HepG2 (cell line): ENCODE measurements around the gene EFS. TPM values are rescaled to one million over a fixed set of nuclear protein-coding genes. Genes with fewer than 3 reads are reported as not detected.

Experiments
- CBFB ChIP-seq: sonication (generic); formaldehyde crosslinking; IDR thresholded peaks from 2 replicates; pipeline ENCODE4 v1.4.0; 2020; ENCODE audit warnings: missing genetic modification reagents
- EP300 ChIP-seq, 3 experiments: sonication (generic) in 1 of 3; formaldehyde crosslinking in 1 of 3; IDR thresholded peaks; 2 replicates each; pipeline versions ENCODE4 v1.5.1 to v1.6.1; 2011 to 2020; ENCODE audit warnings: low read depth in 2 of 3, low read length in 2 of 3, borderline replicate concordance in 1 of 3, improper control_type of control experiment in 1 of 3, mild to moderate bottlenecking in 1 of 3, missing genetic modification reagents in 1 of 3, moderate library complexity in 1 of 3
- ETV5 ChIP-seq: IDR thresholded peaks from 2 replicates; pipeline ENCODE4 v1.6.1; 2018; ENCODE audit warnings: missing biosample characterization, missing genetic modification reagents, inconsistent platforms, borderline replicate concordance
- FOXK2 ChIP-seq: fragments of 450-650 bp; IDR thresholded peaks from 2 replicates; pipeline ENCODE4 v1.6.1; 2016
- GLI4 ChIP-seq: sonication (generic); formaldehyde crosslinking; IDR thresholded peaks from 2 replicates; pipeline ENCODE4 v1.5.1; 2020; ENCODE audit warnings: missing genetic modification reagents, mild to moderate bottlenecking, moderate library complexity, borderline replicate concordance
- IRX3 ChIP-seq: sonication (generic); formaldehyde crosslinking; IDR thresholded peaks from 2 replicates; pipeline ENCODE4 v1.8.1; 2023; ENCODE audit warnings: mild to moderate bottlenecking, low read depth, missing genetic modification reagents, borderline replicate concordance
- MAFF ChIP-seq: IDR thresholded peaks from 2 replicates; pipeline ENCODE4 v1.6.1; 2011; ENCODE audit warnings: low read depth, low read length, improper control_type of control experiment
- MYNN ChIP-seq: sonication (generic); formaldehyde crosslinking; IDR thresholded peaks from 2 replicates; pipeline ENCODE4 v1.4.0; 2020; ENCODE audit warnings: mild to moderate bottlenecking, low read depth, missing genetic modification reagents
- PCBP1 ChIP-seq: fragments of 200-400 bp; formaldehyde crosslinking; IDR thresholded peaks from 2 replicates; pipeline ENCODE4 v1.6.1; 2017; ENCODE audit warnings: mild to moderate bottlenecking, low read depth, low read length, borderline replicate concordance
- PITX1 ChIP-seq: sonication (generic); formaldehyde crosslinking; IDR thresholded peaks from 2 replicates; pipeline ENCODE4 v1.5.1; 2020; ENCODE audit warnings: mild to moderate bottlenecking, missing genetic modification reagents
- PLRG1 ChIP-seq: fragments of 450-650 bp; conservative IDR thresholded peaks from 2 replicates; pipeline ENCODE4 v1.6.1; 2016
- RFXANK ChIP-seq: IDR thresholded peaks from 2 replicates; pipeline ENCODE4 v1.6.1; 2016
- RXRB ChIP-seq: IDR thresholded peaks from 2 replicates; pipeline ENCODE4 v1.6.1; 2016; ENCODE audit warnings: borderline replicate concordance, missing genetic modification reagents, missing compliant biosample characterization
- SRSF4 ChIP-seq: fragments of 200-400 bp; formaldehyde crosslinking; IDR thresholded peaks from one replicate; pipeline ENCODE4 v1.6.1; 2018; ENCODE audit warnings: mild to moderate bottlenecking, low read depth, low read length, moderate library complexity; ENCODE audit not compliant: poor library complexity, severe bottlenecking
- TAF15 ChIP-seq: fragments of 200-400 bp; formaldehyde crosslinking; IDR thresholded peaks from one replicate; pipeline ENCODE4 v1.6.1; 2018; ENCODE audit warnings: mild to moderate bottlenecking, low read depth, low read length; ENCODE audit not compliant: poor library complexity, severe bottlenecking
- ZFAT ChIP-seq: sonication (generic); formaldehyde crosslinking; conservative IDR thresholded peaks from 2 replicates; pipeline ENCODE4 v1.8.1; 2023; ENCODE audit warnings: missing genetic modification reagents, inconsistent platforms
- ZNF263 ChIP-seq: sonication (generic); formaldehyde crosslinking; IDR thresholded peaks from 2 replicates; pipeline ENCODE4 v1.4.0; 2020; ENCODE audit warnings: missing genetic modification reagents
- ZNF549 ChIP-seq: sonication (generic); formaldehyde crosslinking; IDR thresholded peaks from 2 replicates; pipeline ENCODE4 v1.5.0; 2020; ENCODE audit warnings: missing genetic modification reagents
- ZNF703 ChIP-seq: sonication (generic); formaldehyde crosslinking; IDR thresholded peaks from 2 replicates; pipeline ENCODE4 v1.5.1; 2020; ENCODE audit warnings: missing genetic modification reagents, mild to moderate bottlenecking, moderate library complexity, borderline replicate concordance
- ZNF772 ChIP-seq: sonication (generic); formaldehyde crosslinking; IDR thresholded peaks from 2 replicates; pipeline ENCODE4 v1.5.0; 2020; ENCODE audit warnings: mild to moderate bottlenecking, missing genetic modification reagents
- ZNF781 ChIP-seq: sonication (generic); formaldehyde crosslinking; IDR thresholded peaks from 2 replicates; pipeline ENCODE4 v1.5.1; 2020; ENCODE audit warnings: borderline replicate concordance, mild to moderate bottlenecking, missing genetic modification reagents; ENCODE audit errors: not compliant biosample characterization
- ZNF839 ChIP-seq: sonication (generic); formaldehyde crosslinking; IDR thresholded peaks from 2 replicates; pipeline ENCODE4 v1.4.0; 2020; ENCODE audit warnings: missing genetic modification reagents, mild to moderate bottlenecking, borderline replicate concordance
- polyA plus RNA-seq, 8 experiments: library from polyadenylated mRNA; depleted of rRNA in 3 of 8; stranded (reverse) in 7 of 8; unstranded in 1 of 8; fragments of >200 nt; fragmentation: Illumina TruSeq in 4 of 8; extraction: Trizol in 4 of 8; gene quantifications; 2 replicates each; pipeline versions ENCODE4 v1.2.1 to v1.2.3, GENCODE V29; 2011 to 2016; ENCODE audit warnings: low read depth in 4 of 8, missing spikeins in 1 of 8, mixed read lengths in 1 of 8; ENCODE audit not compliant: insufficient read depth in 1 of 8
- total RNA-seq, 5 experiments: library from RNA; depleted of rRNA; stranded (reverse); fragments of >200 nt; fragmentation: Illumina TruSeq; extraction: Trizol; gene quantifications; 2 replicates each; pipeline ENCODE4 v1.2.3, GENCODE V29; 2016; ENCODE audit warnings: low read depth in 1 of 5
- TF ChIP-seq, protein P1 (sequence below): sonication (generic); formaldehyde crosslinking; conservative IDR thresholded peaks from 2 replicates; pipeline ENCODE4 v1.8.0; 2022; ENCODE audit warnings: mild to moderate bottlenecking, moderate library complexity, missing genetic modification reagents
- TF ChIP-seq, protein P2 (sequence below): sonication (generic); formaldehyde crosslinking; IDR thresholded peaks from 2 replicates; pipeline ENCODE4 v1.4.0; 2020; ENCODE audit warnings: mild to moderate bottlenecking, missing genetic modification reagents
- TF ChIP-seq, protein P3 (sequence below): sonication (generic); formaldehyde crosslinking; IDR thresholded peaks from 2 replicates; pipeline ENCODE4 v1.8.0; 2022; ENCODE audit warnings: mild to moderate bottlenecking, missing genetic modification reagents; ENCODE audit not compliant: insufficient replicate concordance

EFS gene
- total and polyA plus RNA-seq, 2 of the 13 experiments (the other 11 are each of a cell fraction or from before 2014, with no cell fraction given), result not detected

DNA sequence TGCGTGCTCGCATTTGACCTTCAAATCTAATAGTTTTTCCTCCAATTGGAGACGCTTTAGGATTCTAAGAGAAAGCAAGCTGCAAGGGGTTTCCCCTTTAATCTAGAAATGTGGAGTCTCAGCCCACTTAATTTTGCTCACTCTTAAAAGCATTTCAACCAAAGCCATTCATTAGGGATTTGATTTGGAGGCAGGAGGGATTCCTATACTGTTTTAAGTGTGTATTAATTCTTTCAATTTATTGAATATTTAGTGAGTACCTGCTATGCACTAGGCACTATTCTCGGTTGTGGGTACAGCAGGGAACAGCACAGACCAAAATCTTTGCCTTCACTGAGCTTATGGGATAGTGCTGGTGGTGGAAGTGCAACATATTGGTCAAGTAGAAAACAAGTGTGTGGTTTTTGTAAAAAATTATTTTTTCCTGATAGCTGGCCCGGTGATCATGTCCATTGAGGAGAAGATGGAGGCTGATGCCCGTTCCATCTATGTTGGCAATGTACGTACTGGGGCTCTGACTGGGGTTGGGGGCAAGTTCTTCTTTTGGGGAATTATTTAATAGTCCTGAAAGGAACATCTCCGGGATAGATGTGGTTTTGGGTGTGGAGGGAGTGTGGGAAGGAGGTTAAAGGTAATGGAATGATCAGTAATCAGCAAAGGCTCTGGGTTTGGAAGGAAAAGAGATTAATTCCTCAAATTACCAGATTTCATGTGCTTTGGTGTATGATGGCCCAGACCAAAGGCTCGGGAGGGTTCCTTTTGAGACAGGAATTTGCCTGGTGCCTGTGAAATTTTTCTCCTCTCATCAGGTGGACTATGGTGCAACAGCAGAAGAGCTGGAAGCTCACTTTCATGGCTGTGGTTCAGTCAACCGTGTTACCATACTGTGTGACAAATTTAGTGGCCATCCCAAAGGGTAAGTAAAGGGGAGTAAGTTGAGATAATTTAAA, 42.1 kb downstream of the EFS start (continued):
- TF ChIP-seq IRX3 (CRISPR knock-in tag) (no peak), FOXK2 (no peak), ZNF263 (CRISPR knock-in tag) (no peak), PITX1 (CRISPR knock-in tag) (no peak), ZNF703 (CRISPR knock-in tag) (no peak), MAFF (no peak), EP300 (IDR thresholded peaks at IDR 0.05; ENCODE audit: low read depth in 2 of 2, low read length in 2 of 2) (no peak), EP300 (CRISPR knock-in tag; IDR thresholded peaks at IDR 0.05; ENCODE audit: borderline replicate concordance) (no peak), ZFAT (no peak; the same call in 1 of the 2 replicates), ZNF549 (no peak), PLRG1 (no peak), RFXANK (CRISPR knock-in tag) (no peak), ZNF839 (no peak), PCBP1 (no peak), ZNF781 (CRISPR knock-in tag) (peak; percentile 10), GLI4 (no peak; the same call in 1 of the 2 replicates), RXRB (CRISPR knock-in tag) (no peak), ETV5 (CRISPR knock-in tag) (no peak), CBFB (CRISPR knock-in tag) (no peak), MYNN (CRISPR knock-in tag) (no peak), SRSF4 (no peak), TAF15 (no peak), ZNF772 (CRISPR knock-in tag) (no peak)
- TF ChIP-seq, protein P1, sequence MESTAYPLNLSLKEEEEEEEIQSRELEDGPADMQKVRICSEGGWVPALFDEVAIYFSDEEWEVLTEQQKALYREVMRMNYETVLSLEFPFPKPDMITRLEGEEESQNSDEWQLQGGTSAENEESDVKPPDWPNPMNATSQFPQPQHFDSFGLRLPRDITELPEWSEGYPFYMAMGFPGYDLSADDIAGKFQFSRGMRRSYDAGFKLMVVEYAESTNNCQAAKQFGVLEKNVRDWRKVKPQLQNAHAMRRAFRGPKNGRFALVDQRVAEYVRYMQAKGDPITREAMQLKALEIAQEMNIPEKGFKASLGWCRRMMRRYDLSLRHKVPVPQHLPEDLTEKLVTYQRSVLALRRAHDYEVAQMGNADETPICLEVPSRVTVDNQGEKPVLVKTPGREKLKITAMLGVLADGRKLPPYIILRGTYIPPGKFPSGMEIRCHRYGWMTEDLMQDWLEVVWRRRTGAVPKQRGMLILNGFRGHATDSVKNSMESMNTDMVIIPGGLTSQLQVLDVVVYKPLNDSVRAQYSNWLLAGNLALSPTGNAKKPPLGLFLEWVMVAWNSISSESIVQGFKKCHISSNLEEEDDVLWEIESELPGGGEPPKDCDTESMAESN (CRISPR knock-in tag), result no peak
- TF ChIP-seq, protein P2, sequence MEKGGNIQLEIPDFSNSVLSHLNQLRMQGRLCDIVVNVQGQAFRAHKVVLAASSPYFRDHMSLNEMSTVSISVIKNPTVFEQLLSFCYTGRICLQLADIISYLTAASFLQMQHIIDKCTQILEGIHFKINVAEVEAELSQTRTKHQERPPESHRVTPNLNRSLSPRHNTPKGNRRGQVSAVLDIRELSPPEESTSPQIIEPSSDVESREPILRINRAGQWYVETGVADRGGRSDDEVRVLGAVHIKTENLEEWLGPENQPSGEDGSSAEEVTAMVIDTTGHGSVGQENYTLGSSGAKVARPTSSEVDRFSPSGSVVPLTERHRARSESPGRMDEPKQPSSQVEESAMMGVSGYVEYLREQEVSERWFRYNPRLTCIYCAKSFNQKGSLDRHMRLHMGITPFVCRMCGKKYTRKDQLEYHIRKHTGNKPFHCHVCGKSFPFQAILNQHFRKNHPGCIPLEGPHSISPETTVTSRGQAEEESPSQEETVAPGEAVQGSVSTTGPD (CRISPR knock-in tag), result no peak
- TF ChIP-seq, protein P3, sequence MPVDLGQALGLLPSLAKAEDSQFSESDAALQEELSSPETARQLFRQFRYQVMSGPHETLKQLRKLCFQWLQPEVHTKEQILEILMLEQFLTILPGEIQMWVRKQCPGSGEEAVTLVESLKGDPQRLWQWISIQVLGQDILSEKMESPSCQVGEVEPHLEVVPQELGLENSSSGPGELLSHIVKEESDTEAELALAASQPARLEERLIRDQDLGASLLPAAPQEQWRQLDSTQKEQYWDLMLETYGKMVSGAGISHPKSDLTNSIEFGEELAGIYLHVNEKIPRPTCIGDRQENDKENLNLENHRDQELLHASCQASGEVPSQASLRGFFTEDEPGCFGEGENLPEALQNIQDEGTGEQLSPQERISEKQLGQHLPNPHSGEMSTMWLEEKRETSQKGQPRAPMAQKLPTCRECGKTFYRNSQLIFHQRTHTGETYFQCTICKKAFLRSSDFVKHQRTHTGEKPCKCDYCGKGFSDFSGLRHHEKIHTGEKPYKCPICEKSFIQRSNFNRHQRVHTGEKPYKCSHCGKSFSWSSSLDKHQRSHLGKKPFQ, result peak; percentile 44
